Cortex of kidney (tissue), 1 donor: Measurements from ENCODE around the gene FAIM.
"Not testable (repeated sequence)": the region's sequence is repeated elsewhere in the genome, so short reads cannot be mapped to it uniquely, and the experiment has no call there.

Experiments used
- DNase-seq: peaks from one replicate; lab custom pipeline; 2025; lab: John Stamatoyannopoulos, UW

FAIM gene

GRCh38 chr3:138601661-138602060 is 6.9 kb upstream of the FAIM start:
- not testable (repeated sequence) for DNase-seq

GRCh38 chr3:138604106-138604595 is 4.4 kb upstream of the FAIM start:
- not testable (repeated sequence) for DNase-seq

GRCh38 chr3:138609898-138610266 is 1.3 kb downstream of the FAIM start:
- DNase-seq: no peak

- DNase-seq: no peak
Observed at GRCh38 chr3:138615462-138615861, 6.9 kb downstream of the FAIM start.

GRCh38 chr3:138620431-138620830 is 11.9 kb downstream of the FAIM start:
- no peak for DNase-seq

- DNase-seq: no peak
Observed at GRCh38 chr3:138624518-138624917, 15.9 kb downstream of the FAIM start.

GRCh38 chr3:138625707-138626365 is 17.3 kb downstream of the FAIM start:
- DNase-seq: no peak

DNA sequence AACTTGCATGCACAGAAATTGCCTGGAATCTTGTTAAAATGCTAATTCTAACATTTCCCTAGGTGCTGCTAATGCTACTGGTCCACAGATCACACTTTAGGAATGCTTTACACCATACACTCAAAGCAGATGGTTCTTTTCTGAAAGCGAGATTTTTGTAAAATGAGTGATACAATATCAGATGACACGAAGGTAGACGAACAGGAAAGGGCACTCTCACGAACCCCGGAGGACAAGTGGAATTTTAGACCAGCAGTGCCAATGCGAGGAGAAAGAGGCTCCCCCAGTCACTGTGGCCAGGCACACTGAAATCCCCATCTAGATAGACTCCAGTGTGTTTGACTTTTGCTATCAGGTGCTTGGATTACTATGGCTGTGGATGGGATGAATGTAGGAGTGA is 21.0 kb downstream of the FAIM start:
- DNase-seq: no peak

GRCh38 chr3:138638641-138639040 is 30.1 kb downstream of the FAIM start:
- no peak for DNase-seq

- no peak for DNase-seq
Observed at GRCh38 chr3:138640537-138640936, 32.0 kb downstream of the FAIM start.

- DNase-seq: no peak
Observed at GRCh38 chr3:138642226-138642926, 33.8 kb downstream of the FAIM start.

GRCh38 chr3:138642927-138643253 is 34.3 kb downstream of the FAIM start:
- no peak for DNase-seq

DNA sequence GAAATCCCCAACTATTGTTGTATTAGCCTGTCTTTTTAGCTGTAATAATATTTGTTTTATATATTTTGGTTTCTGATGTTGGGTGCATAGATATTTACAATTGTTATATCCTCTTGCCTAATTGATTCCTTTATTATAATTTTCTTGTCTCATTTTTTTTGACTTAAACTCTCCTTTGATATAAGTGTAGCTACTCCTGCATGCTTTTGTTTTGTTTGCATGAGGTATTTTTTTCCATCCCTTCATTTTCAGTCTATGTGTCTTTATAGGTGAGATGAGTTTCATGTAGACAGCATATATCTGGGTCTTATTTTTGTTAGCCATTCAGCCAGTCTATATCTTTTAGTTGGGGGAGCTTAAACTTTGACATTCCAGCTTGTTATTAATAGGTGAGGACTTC is 37.4 kb downstream of the FAIM start:
- no peak for DNase-seq

GRCh38 chr3:138646513-138646912 is 37.9 kb downstream of the FAIM start:
- no peak for DNase-seq

- no peak for DNase-seq
Observed at GRCh38 chr3:138649134-138649533, 40.6 kb downstream of the FAIM start.

GRCh38 chr3:138653567-138653966 is 45.0 kb downstream of the FAIM start:
- no peak for DNase-seq

- DNase-seq: no peak
Observed at GRCh38 chr3:138657508-138657907, 48.9 kb downstream of the FAIM start.

DNA sequence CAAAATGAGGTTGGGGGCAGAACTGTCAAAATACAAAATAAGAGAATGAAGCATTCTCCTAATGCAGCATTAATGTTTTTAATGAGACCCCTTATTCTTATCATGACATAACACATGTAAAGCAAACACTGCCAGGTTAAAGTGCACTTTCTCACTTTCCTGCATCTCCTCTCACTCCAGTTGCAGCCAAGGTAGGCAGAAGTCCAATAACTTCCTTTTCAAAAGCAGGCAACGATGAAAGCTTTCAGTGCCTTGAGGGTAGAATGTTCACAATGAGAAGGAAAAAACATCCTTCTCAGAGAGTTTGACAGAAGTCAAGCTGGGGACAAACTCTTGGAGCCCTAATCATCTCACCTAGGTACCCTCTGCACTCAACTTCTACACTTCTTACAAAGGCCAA is 59.5 kb downstream of the FAIM start:
- DNase-seq: no peak

DNA sequence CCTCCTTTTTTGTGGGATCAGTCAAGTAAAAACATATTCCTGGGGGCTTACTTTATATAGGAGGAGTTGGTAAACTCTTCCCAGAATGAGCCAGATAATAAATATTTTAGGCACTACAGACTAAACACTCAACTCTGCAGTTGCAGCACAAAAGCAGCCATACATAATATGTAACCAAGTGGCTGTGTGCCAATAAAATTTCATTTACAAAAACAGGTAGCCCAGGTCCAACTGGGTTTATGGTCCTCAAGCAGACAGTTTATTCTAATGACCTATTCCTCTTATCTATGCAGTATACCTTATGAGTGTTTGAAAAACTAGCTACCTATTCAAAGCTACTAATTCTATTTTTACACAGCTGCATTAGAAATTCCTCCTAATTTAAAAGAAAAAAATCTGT is 61.8 kb downstream of the FAIM start:
- DNase-seq: no peak

DNA sequence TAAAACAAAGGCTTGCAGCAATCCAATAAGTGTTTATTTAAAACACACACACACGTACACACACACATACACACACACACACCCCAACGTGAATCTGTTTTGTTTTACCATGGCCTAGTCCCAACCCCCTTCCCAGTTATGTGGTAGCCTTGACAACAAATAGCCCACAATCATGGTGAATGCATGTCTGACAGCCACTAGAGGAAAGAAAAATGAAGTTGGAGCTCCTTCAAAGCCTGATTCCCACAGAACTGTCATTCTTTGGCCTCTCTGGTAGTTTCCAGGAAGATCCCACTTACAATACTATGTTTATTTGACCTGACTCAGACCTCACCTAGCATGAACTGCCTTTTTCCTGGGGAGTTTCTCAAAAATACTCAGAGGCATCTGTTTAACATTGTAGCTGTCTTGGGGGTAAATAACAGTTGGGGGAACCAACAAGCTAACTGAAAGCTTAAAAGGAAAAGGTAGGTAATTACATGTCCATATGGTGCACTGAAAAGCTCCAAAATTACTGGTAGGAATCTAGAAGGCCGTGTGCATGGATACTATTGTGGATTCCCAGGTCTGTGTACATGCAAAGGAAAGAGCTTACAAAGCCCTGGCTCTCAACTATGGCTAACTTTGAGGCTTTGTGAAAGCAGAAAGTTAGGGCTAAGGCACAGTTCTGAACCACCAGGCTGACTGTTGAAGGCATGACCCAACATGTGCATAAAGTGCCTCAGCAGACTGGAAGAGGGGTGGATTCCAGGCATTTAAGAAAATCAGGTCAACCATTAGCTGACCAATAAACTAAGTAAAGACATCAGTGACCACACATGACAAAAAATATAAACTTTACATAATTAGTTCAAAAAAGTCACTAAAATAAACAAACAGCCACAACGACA is 65.3 kb downstream of the FAIM start:
- no peak for DNase-seq

DNA sequence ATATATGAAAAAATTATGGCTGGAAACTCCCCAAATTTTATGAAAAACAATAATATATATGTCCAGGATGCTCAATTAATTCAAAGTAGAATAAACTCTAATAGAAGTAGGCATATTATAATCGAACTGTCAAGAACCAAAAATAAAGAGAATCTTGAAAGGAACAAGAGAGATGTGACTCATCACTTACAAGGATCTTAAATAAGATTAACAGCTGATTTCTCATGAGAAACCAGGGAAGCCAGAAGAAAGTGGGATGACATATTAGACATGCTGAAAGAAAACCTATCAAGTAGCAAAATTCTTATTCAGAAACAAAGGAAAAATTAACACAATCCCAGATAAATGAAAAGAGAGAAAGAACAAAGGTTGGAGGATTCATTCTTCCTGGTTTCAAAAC is 66.8 kb downstream of the FAIM start:
- no peak for DNase-seq

DNA sequence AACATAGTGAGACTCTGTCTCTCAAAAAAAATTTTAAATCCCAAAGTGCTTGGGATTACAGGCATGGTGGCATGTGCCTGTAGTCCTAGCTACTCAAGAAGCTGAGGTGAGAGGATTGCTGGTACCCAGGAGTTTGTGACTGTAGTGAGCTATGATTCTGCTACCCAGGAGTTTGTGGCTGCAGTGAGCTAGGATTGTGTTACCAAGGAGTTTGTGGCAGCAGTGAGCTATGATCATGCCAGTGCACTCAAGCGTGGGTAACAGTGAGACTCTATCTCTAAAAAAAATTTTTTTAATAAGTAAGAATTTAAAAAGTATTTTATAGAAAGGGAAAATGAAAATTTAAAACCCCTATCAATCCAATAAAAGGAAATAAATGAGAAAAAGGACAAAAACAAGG is 69.5 kb downstream of the FAIM start:
- DNase-seq: no peak

DNA sequence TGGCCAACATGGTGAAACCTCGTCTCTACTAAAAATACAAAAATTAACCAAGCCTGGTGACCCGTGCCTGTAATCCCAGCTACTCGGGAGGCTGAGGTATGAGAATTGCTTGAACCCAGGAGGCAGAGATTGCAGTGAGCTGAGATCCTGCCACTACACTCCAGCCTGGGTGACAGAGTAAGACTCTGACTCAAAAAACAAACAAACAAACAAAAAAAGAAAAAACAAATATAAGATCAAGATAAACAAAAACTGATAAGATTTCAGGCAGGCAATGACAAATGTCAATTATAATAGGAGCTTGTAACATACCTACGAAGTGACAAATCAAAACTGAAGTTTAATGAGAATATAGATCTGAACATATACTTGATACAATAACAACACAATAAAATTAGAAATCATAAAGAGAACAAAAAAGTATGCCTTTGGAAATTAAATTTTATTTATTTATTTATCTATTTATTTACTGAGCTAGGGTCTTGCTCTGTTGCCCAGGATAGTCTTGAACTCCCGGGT is 70.4 kb downstream of the FAIM start:
- no peak for DNase-seq
